HepG2 (cell line): Measurements from ENCODE around the gene IGFBP7. TPM values are rescaled to one million over a fixed set of nuclear protein-coding genes. Genes with fewer than 3 reads are reported as not detected.

ENCODE experiments used
- ATAC-seq: fragments of 200-7000 bp; cut with Tn5 transposase; 3 replicates; pipeline ENCODE4 v1.9.1; 2020; ENCODE audit warnings: mild to moderate bottlenecking, moderate library complexity
- BruUV-seq: library from RNA; stranded (reverse); fragments of 400-500 nt; replicated peaks from 2 replicates; lab custom pipeline; 2021; lab: Mats Ljungman, UMichigan
- CTCF ChIA-PET: fragments of 300-600 bp; formaldehyde crosslinking; extraction: SDS; loops from one replicate; lab custom pipeline; 2021; ENCODE audit warnings: low total read pairs, inconsistent platforms, low intra/inter-chr PET ratio; lab: Yijun Ruan, JAX
- POLR2A ChIA-PET: fragments of 350-600 bp; sonication (Branson Sonifier 250); formaldehyde crosslinking; loops from one replicate; lab custom pipeline; 2020; ENCODE audit warnings: antibody characterized with exemption, inconsistent platforms; lab: Yijun Ruan, JAX
- DNase-seq: peaks from one replicate; pipeline ENCODE4 v3.0.0-alpha.2; 2015; ENCODE audit warnings: low spot score
- FAIRE-seq: peaks from 3 replicates; lab custom pipeline; 2011; peaks lifted over from hg19 to GRCh38; lab: Jason Lieb, UNC
- H2AFZ ChIP-seq: one replicate; pipeline ENCODE4 v1.6.1; 2011; ENCODE audit warnings: low read length, inconsistent platforms
- H3K27ac ChIP-seq: fragments of 300-600 bp; 3 replicates; pipeline ENCODE4 v1.8.0; 2011; ENCODE audit warnings: mixed run types, mild to moderate bottlenecking, mixed read lengths, low read length, inconsistent platforms; ENCODE audit not compliant: insufficient read depth; ENCODE audit errors: extremely low read length
- H3K27me3 ChIP-seq, 2 experiments: fragments of 200-600 bp in 1 of 2; 2 replicates in 1 of 2; 3 replicates in 1 of 2; pipeline versions ENCODE4 v1.6.0 to v1.8.0; 2011; ENCODE audit warnings: low read length in 2 of 2, mild to moderate bottlenecking in 2 of 2, moderate library complexity in 2 of 2, inconsistent platforms in 1 of 2; ENCODE audit not compliant: insufficient read depth in 2 of 2, control insufficient read depth in 1 of 2
- H3K36me3 ChIP-seq, 2 experiments: fragments of 200-600 bp in 1 of 2; replicated peaks in 1 of 2; 2 replicates in 1 of 2; 3 replicates in 1 of 2; pipeline versions ENCODE4 v1.5.1 to v1.8.0; 2011; ENCODE audit warnings: low read length in 2 of 2, inconsistent platforms in 1 of 2; ENCODE audit not compliant: insufficient read depth in 2 of 2, control insufficient read depth in 1 of 2
- H3K4me1 ChIP-seq: 2 replicates; pipeline ENCODE4 v1.5.1; 2012; ENCODE audit warnings: low read length, inconsistent platforms; ENCODE audit not compliant: insufficient read depth
- H3K4me2 ChIP-seq: 2 replicates; pipeline ENCODE4 v1.6.0; 2011; ENCODE audit warnings: low read depth, low read length, inconsistent platforms
- H3K4me3 ChIP-seq, 3 experiments: fragments of 200-600 bp in 1 of 3; sonication (generic), shearing (Covaris generic) in 1 of 3; replicated peaks in 1 of 3; 2 replicates each; pipeline ENCODE4 v1.5.1; 2011 to 2016; ENCODE audit warnings: low read length in 3 of 3, inconsistent platforms in 2 of 3, low read depth in 2 of 3, mild to moderate bottlenecking in 2 of 3, control low read depth in 1 of 3, mixed read lengths in 1 of 3; ENCODE audit not compliant: insufficient read depth in 1 of 3
- H3K79me2 ChIP-seq: one replicate; pipeline ENCODE4 v1.6.1; 2011; ENCODE audit warnings: low read length, inconsistent platforms; ENCODE audit not compliant: insufficient read depth
- H3K9ac ChIP-seq: 2 replicates; pipeline ENCODE4 v1.6.0; 2011; ENCODE audit warnings: mild to moderate bottlenecking, low read depth, low read length, inconsistent platforms; ENCODE audit not compliant: insufficient read depth
- H3K9me3 ChIP-seq: 2 replicates; pipeline ENCODE4 v1.5.1; 2012; ENCODE audit warnings: mild to moderate bottlenecking, low read length
- H4K20me1 ChIP-seq: 2 replicates; pipeline ENCODE4 v1.6.0; 2011; ENCODE audit warnings: inconsistent platforms, mild to moderate bottlenecking, low read length, moderate library complexity; ENCODE audit not compliant: insufficient read depth
- ATM ChIP-seq: fragments of 450-650 bp; IDR thresholded peaks from 2 replicates; pipeline ENCODE4 v1.7.1; 2017; ENCODE audit warnings: mild to moderate bottlenecking, borderline replicate concordance
- FOXP1 ChIP-seq, 2 experiments: fragments of 450-650 bp in 1 of 2; IDR thresholded peaks; 2 replicates each; pipeline ENCODE4 v1.6.1; 2017 to 2018; ENCODE audit warnings: antibody characterized with exemption in 1 of 2
- HMGA1 ChIP-seq: sonication (generic); formaldehyde crosslinking; conservative IDR thresholded peaks from 2 replicates; pipeline ENCODE4 v1.4.0; 2020; ENCODE audit warnings: missing genetic modification reagents
- KLF9 ChIP-seq: IDR thresholded peaks from 2 replicates; pipeline ENCODE4 v1.6.1; 2016; ENCODE audit warnings: low read depth
- NAIF1 ChIP-seq: sonication (generic); formaldehyde crosslinking; IDR thresholded peaks from 2 replicates; pipeline ENCODE4 v1.5.0; 2020; ENCODE audit warnings: mild to moderate bottlenecking, missing genetic modification reagents, borderline replicate concordance
- NFATC3 ChIP-seq: sonication (generic); formaldehyde crosslinking; IDR thresholded peaks from 2 replicates; pipeline ENCODE4 v1.5.1; 2020; ENCODE audit warnings: mild to moderate bottlenecking, missing genetic modification reagents
- NFKBIZ ChIP-seq: IDR thresholded peaks from 2 replicates; pipeline ENCODE4 v1.6.1; 2018; ENCODE audit warnings: missing genetic modification reagents, missing compliant biosample characterization
- PPARG ChIP-seq: conservative IDR thresholded peaks from 2 replicates; pipeline ENCODE4 v1.6.1; 2016; ENCODE audit warnings: missing biosample characterization, missing genetic modification reagents
- SIN3B ChIP-seq: fragments of 150-350 bp; IDR thresholded peaks from 2 replicates; pipeline ENCODE4 v1.6.1; 2014; ENCODE audit warnings: low read length
- TP53 ChIP-seq: sonication (generic); formaldehyde crosslinking; conservative IDR thresholded peaks from 2 replicates; pipeline ENCODE4 v1.4.0; 2020; ENCODE audit warnings: missing genetic modification reagents
- ZNF232 ChIP-seq: sonication (generic); formaldehyde crosslinking; IDR thresholded peaks from 2 replicates; pipeline ENCODE4 v1.4.0; 2020; ENCODE audit warnings: missing genetic modification reagents, borderline replicate concordance
- ZNF644 ChIP-seq: IDR thresholded peaks from 2 replicates; pipeline ENCODE4 v1.6.1; 2016; ENCODE audit warnings: low read depth
- ZNF768 ChIP-seq: sonication (generic); formaldehyde crosslinking; IDR thresholded peaks from 2 replicates; pipeline ENCODE4 v1.4.0; 2020; ENCODE audit warnings: missing genetic modification reagents
- ZNF772 ChIP-seq: sonication (generic); formaldehyde crosslinking; IDR thresholded peaks from 2 replicates; pipeline ENCODE4 v1.5.0; 2020; ENCODE audit warnings: mild to moderate bottlenecking, missing genetic modification reagents
- ZNF788 ChIP-seq: sonication (generic); formaldehyde crosslinking; IDR thresholded peaks from 2 replicates; pipeline ENCODE4 v1.5.0; 2020; ENCODE audit warnings: mild to moderate bottlenecking, missing genetic modification reagents, borderline replicate concordance
- in situ Hi-C: cut with HindIII; loops from 2 replicates; pipeline ENCODE4 v1.10.0; 2017; ENCODE audit warnings: low pct_unique_long_range_greater_than_20kb; ENCODE audit not compliant: extremely low pct_ligation_motif_present
- intact Hi-C: fragments of 100-400 bp; cut with micrococcal nuclease; formaldehyde crosslinking; loops from one replicate; pipeline ENCODE4 v1.10.0; 2022; ENCODE audit not compliant: unreplicated experiment
- polyA plus RNA-seq, 8 experiments: library from polyadenylated mRNA; depleted of rRNA in 3 of 8; stranded (reverse) in 7 of 8; unstranded in 1 of 8; fragments of >200 nt; fragmentation: Illumina TruSeq in 4 of 8; extraction: Trizol in 4 of 8; gene quantifications; 2 replicates each; pipeline versions ENCODE4 v1.2.1 to v1.2.3, GENCODE V29; 2011 to 2016; ENCODE audit warnings: low read depth in 4 of 8, missing spikeins in 1 of 8, mixed read lengths in 1 of 8; ENCODE audit not compliant: insufficient read depth in 1 of 8
- total RNA-seq, 5 experiments: library from RNA; depleted of rRNA; stranded (reverse); fragments of >200 nt; fragmentation: Illumina TruSeq; extraction: Trizol; gene quantifications; 2 replicates each; pipeline ENCODE4 v1.2.3, GENCODE V29; 2016; ENCODE audit warnings: low read depth in 1 of 5
- TF ChIP-seq, protein P1 (sequence below): sonication (generic); formaldehyde crosslinking; IDR thresholded peaks from 2 replicates; pipeline ENCODE4 v1.4.0; 2020; ENCODE audit warnings: missing genetic modification reagents, mild to moderate bottlenecking, borderline replicate concordance
- TF ChIP-seq, protein P2 (sequence below): sonication (generic); formaldehyde crosslinking; IDR thresholded peaks from 2 replicates; pipeline ENCODE4 v1.9.0; 2021; ENCODE audit warnings: missing genetic modification reagents, mild to moderate bottlenecking, borderline replicate concordance
- TF ChIP-seq, protein P3 (sequence below): sonication (generic); formaldehyde crosslinking; IDR thresholded peaks from 2 replicates; pipeline ENCODE4 v1.5.1; 2020; ENCODE audit warnings: mild to moderate bottlenecking, missing genetic modification reagents

IGFBP7 gene
- total and polyA plus RNA-seq, 2 of the 13 experiments (the other 11 are each of a cell fraction or from before 2014, with no cell fraction given), result 1.1 to 1.3 TPM

DNA sequence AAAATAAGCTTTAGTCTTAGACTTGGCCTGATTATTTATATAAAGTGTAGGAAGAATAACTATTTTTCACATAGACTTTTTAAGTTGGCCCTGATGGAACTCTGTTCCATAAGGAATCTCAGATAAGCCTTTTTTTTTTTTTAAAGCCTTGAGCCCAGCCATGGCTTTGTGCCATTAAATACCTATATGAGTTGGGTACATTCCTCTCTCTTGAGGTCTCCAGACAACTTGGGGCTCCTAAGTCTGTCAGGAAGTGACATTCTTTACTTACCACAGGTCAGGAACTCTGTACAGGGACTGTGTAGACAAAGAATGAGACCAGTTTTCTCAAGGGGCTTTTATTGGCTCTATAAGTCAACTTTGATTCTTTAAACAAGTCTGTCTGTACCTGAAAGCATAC is 27.1 kb upstream of the IGFBP7 start (continued):
- no peak for TF ChIP-seq ZNF772
- no peak for TF ChIP-seq FOXP1 (IDR thresholded peaks at IDR 0.05)
- no peak for TF ChIP-seq FOXP1 (CRISPR knock-in tag; IDR thresholded peaks at IDR 0.05)
- TF ChIP-seq KLF9 (CRISPR knock-in tag), result no peak
- TF ChIP-seq, protein P1, sequence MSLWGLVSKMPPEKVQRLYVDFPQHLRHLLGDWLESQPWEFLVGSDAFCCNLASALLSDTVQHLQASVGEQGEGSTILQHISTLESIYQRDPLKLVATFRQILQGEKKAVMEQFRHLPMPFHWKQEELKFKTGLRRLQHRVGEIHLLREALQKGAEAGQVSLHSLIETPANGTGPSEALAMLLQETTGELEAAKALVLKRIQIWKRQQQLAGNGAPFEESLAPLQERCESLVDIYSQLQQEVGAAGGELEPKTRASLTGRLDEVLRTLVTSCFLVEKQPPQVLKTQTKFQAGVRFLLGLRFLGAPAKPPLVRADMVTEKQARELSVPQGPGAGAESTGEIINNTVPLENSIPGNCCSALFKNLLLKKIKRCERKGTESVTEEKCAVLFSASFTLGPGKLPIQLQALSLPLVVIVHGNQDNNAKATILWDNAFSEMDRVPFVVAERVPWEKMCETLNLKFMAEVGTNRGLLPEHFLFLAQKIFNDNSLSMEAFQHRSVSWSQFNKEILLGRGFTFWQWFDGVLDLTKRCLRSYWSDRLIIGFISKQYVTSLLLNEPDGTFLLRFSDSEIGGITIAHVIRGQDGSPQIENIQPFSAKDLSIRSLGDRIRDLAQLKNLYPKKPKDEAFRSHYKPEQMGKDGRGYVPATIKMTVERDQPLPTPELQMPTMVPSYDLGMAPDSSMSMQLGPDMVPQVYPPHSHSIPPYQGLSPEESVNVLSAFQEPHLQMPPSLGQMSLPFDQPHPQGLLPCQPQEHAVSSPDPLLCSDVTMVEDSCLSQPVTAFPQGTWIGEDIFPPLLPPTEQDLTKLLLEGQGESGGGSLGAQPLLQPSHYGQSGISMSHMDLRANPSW (CRISPR knock-in tag), result no peak
- TF ChIP-seq ZNF644 (CRISPR knock-in tag), result no peak
- TF ChIP-seq PPARG (CRISPR knock-in tag), result no peak
- TF ChIP-seq, all 625 proteins: peak for 0

DNA sequence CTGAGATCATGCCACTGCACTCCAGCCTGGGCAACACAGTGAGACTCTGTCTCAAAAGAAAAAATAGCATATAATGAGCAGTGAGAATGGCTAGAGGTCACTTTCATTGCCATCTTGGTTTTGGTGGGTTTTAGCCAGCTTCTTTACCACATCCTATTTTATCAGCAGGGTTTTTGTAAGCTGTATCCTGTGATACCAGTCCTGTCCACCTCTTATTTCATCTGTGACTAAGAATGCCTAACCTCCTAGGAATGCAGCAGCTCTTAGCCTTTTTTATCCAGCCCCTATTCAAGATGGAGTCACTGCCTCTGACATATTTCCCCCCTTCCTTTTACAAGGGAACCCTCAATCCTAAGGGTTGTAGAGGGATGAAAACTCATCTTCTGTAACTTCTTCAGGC is 26.1 kb upstream of the IGFBP7 start:
- Histone ChIP-seq H3K27ac (no peak overlapping the region), H4K20me1 (no peaks in the 10 kb centered on the region), H3K9ac (no peak overlapping the region), H3K79me2 (no peaks in the 10 kb centered on the region), H3K4me3 (no peak overlapping the region), H3K36me3 (no peaks in the 10 kb centered on the region), H3K4me2 (no peak overlapping the region), H3K27me3 (no peaks in the 10 kb centered on the region; a peak in 1 of 5 replicates), H3K4me1 (peaks cover 9% of the 10 kb centered on the region; the same call in 1 of the 2 replicates), H3K9me3 (no peaks in the 10 kb centered on the region), H2AFZ (no peak overlapping the region)
- in situ Hi-C loops (no loop called here), intact Hi-C loops (no loop called here)
- TF ChIP-seq HMGA1 (CRISPR knock-in tag), result no peak
- TF ChIP-seq NAIF1, result no peak
- no peak for TF ChIP-seq NFKBIZ (CRISPR knock-in tag)
- TF ChIP-seq TP53 (CRISPR knock-in tag), result no peak
- TF ChIP-seq ZNF232 (CRISPR knock-in tag), result no peak
- TF ChIP-seq NFATC3, result no peak
- TF ChIP-seq ATM, result no peak
- TF ChIP-seq, protein P2, sequence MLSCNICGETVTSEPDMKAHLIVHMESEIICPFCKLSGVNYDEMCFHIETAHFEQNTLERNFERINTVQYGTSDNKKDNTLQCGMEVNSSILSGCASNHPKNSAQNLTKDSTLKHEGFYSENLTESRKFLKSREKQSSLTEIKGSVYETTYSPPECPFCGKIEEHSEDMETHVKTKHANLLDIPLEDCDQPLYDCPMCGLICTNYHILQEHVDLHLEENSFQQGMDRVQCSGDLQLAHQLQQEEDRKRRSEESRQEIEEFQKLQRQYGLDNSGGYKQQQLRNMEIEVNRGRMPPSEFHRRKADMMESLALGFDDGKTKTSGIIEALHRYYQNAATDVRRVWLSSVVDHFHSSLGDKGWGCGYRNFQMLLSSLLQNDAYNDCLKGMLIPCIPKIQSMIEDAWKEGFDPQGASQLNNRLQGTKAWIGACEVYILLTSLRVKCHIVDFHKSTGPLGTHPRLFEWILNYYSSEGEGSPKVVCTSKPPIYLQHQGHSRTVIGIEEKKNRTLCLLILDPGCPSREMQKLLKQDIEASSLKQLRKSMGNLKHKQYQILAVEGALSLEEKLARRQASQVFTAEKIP (CRISPR knock-in tag), result no peak
- TF ChIP-seq, protein P3, sequence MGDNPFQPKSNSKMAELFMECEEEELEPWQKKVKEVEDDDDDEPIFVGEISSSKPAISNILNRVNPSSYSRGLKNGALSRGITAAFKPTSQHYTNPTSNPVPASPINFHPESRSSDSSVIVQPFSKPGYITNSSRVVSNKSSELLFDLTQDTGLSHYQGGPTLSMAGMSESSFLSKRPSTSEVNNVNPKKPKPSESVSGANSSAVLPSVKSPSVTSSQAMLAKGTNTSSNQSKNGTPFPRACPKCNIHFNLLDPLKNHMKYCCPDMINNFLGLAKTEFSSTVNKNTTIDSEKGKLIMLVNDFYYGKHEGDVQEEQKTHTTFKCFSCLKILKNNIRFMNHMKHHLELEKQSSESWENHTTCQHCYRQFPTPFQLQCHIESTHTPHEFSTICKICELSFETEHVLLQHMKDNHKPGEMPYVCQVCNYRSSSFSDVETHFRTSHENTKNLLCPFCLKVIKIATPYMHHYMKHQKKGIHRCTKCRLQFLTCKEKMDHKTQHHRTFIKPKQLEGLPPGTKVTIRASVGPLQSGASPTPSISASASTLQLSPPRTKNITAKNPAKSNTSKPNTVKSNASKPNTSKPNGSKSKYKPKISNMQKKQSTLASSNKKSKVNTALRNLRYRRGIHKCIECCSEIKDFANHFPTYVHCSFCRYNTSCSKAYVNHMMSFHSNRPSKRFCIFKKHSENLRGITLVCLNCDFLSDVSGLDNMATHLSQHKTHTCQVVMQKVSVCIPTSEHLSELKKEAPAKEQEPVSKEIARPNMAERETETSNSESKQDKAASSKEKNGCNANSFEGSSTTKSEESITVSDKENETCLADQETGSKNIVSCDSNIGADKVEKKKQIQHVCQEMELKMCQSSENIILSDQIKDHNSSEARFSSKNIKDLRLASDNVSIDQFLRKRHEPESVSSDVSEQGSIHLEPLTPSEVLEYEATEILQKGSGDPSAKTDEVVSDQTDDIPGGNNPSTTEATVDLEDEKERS (CRISPR knock-in tag), result no peak
- TF ChIP-seq SIN3B, result no peak
- no peak for TF ChIP-seq ZNF768 (CRISPR knock-in tag)
- TF ChIP-seq ZNF788 (CRISPR knock-in tag), result no peak
- FAIRE-seq (no peak), DNase-seq (no peak), ATAC-seq (no peak)
- POLR2A ChIA-PET, result no interaction called here
- CTCF ChIA-PET, result no interaction called here
- no TSS peak for BruUV-seq
